DMS153 treated with DMSO at 0.1 percent for 48 hours (cell line): ENCODE results near the gene POU2AF1.

Source experiments
- DNase-seq: peaks from one replicate; lab custom pipeline; 2025; ENCODE audit not compliant: unreplicated experiment; lab: John Stamatoyannopoulos, UW

Gene POU2AF1

GRCh38 chr11:111362887-111363411, 16.1 kb downstream of the POU2AF1 start:
- DNase-seq = no peak

- no peak for DNase-seq
Observed at GRCh38 chr11:111361874-111362273, 17.2 kb downstream of the POU2AF1 start.

- DNase-seq = no peak
Observed at GRCh38 chr11:111361052-111361801, 17.8 kb downstream of the POU2AF1 start.

- DNase-seq = no peak
Observed at GRCh38 chr11:111360150-111361043, 18.7 kb downstream of the POU2AF1 start.

DNA sequence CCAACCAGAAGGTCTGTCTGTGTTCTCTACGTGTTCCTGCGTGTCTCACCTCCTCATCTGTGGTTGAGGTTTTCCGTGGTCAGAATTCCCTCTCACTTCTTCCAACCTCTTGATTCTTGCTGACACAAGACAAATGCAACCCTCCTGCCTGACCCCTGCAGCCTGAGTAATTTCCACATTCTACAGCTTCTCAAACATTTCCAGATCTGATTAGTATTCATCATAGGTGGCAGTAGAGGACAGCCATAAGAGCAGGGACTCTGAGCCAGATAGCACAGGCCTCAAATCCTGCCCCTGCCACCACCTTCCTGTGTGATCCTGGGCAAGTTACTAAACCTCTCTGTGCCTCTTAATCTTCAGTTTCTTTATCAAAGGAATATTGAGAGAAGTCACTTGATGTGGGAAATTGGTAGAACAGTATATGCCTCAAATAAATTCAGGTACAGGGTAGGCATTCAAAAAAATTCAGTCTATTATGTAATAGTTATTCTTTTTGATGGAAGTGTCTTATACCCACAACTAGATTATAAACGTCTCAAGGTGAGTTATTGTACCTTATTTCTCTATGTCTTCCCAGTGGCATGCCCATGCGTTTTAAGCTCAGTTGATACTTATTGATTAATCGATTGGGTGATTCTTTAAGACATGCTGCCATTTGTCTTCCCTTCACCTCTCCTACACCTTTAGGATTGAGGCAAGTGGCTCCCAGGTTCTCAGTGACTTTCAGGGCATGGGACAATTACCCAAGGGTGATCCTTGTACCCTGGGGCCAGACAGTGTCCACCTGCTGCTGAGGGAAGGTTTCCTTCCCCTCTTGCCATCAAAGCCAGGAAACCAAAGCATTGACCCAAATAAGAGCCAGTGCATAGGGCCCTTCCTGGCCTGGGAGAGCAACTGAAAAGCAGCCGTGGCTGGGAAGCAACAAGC, 19.6 kb downstream of the POU2AF1 start:
- no peak for DNase-seq

GRCh38 chr11:111358038-111359001, 20.8 kb downstream of the POU2AF1 start:
- DNase-seq = no peak

DNA sequence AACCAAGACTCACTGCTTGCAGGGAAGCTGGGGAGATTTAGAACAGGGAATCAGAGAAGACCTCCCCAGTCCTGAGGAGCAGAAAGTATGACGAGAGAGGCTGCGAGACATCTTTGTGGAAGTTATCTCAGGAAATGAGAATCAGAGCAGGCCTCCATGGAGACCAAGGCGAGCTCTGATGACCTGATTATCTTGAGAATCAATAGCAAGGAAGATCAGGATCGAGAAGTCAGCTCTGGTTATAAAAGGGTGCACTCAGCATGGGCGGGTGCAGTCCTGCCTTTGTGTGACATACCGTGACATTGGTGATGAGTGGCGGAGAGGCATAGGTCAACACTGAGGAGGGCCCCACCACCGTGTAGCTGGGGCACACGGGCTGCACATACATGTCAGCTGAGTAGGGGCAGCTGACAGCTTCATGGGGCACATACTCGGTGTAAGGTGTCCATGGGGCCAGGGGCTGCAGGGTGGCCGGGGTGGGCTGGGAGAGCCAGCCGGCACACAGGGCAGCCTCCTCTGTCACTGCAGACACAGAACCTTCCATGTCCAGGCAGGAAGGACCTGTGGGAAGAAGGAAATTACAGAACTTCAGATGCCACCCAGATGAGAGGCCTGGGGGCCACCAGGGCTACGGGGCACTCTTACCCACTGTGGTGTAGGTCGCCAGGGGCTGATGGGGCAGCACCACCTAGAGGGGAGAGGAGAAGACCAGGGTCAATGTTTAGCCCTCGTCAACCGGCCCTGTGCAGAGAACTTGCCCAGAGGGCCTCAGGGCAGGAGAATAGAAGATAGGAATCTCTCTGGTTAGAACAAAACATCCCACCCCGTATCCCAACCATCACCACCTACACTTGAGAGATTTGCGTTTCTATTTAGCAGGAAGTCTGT, 21.7 kb downstream of the POU2AF1 start:
- DNase-seq = no peak

DNA sequence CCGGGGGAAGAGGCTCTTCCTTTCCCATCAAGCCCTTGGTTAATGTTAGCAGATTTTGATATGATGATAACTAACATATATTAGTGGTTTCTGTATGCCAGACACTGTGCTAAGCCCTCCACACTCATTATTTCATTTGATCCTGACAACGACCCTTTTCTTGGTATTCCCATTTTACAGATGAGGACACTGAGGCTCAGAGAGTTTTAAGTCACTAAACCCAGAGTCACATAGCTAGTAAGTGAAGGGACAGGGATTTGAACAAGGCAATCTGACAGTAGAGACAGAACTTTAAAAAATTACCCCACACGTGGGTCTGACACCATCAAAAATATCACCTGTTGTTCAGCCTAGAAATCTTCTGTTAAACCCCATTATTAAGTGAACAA, 22.4 kb downstream of the POU2AF1 start:
- DNase-seq = no peak

DNA sequence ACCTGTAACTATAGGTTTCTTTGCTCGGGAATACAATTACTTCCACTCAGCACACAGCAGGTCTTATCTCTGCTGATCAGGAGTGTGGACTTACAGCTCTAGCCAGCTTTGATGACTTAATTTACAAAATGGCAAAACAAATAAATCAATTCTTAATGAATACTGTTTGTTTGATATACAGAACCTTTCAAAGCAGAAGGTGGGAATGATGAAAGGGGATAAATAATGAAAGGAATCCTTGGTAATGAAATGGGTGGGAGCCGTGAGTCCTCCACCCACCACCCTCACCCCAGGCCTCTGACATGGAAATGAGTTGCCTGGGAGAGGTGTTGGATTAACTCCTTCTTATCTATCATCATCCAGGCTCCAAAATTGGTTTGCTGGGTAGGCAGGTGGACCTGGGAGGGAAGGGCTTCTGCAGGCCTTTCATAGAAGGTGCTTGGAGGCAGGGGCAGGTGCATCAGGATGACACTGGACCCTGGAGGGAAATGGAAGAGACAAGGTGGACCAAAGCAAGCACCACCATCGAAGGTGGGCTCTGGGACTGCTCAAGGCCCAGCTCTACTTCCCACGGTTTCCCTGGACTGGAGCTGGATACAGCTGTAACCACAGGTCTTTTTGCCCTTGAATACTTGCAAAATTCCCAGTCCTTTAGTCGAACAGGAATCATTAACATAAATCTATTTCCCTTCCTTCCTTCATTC, 23.0 kb downstream of the POU2AF1 start:
- DNase-seq = peak; percentile 21

DNA sequence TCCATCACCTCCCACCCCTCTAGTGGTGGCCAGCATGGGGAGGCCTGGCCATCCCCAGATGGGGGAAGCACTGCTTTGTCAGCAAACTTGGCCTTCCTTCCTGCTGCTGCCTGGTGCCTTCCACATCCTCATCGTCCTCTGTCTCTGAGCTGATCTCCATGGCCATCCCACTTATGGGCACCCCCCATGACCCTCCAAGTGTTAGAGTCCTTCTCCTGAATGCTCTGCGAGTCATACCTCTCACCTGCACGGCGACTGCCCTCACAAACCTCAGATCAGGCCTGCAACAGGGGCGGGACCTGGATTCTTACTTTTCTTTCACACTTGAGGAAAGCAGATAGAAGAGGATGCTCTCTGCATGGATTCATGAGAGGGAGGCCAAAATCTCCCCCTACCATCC, 24.0 kb downstream of the POU2AF1 start:
- DNase-seq = no peak

DNA sequence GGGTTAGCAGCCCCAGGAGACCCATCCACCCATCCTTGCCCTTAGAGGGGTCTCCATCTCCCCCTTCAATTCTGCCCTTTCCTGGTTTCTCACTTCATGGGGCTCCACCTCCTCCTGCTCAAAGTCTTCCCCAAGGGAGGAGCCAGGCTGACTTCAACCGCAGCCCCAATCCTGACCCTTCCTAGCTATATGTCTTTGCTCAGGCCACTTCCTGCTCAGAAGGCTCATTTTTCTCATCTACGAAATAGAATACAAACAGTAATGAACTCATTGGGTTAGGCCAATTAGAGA, 24.5 kb downstream of the POU2AF1 start:
- no peak for DNase-seq

DNA sequence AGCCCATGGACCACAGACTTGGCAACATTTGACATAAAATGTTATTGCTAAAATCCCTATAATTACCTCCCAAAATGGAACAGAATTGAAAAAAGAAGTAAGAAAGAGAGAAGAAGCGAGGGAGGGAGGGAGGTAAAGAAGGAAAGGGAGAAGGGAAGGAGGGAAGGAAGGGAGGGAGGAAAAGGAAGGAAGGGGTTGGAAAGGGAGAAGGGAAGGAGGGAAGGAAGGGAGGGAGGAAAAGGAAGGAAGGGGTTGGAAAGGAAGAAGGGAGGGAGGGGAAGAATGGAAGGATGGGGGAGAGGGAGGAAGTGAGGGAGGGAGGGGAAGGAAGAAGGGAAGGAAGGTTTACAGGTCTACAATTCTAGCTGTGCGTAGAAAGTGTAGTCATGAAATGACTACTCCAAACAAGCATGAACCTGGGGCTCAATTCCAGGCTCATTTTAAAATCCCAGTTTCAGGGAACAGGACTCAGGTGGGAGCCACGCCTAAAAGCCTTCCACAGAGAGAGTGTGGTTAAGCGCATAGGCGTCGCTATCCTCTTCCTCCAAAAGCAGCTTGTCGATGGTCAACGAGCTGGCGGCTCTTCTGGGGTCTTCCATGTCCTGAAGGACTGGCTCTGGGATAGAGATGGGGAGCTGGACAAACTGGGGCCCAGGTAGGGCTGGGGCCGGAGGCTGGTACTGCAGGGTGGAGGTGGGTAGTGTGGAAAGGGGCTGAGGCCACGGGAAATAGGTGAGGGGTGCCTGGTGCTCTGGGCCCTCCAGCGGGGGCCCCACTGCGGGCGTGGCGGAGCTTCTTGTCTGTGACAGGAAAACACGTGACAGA, 25.1 kb downstream of the POU2AF1 start:
- DNase-seq = no peak

- no peak for DNase-seq
Observed at GRCh38 chr11:111352935-111353710, 26.0 kb downstream of the POU2AF1 start.

DNA sequence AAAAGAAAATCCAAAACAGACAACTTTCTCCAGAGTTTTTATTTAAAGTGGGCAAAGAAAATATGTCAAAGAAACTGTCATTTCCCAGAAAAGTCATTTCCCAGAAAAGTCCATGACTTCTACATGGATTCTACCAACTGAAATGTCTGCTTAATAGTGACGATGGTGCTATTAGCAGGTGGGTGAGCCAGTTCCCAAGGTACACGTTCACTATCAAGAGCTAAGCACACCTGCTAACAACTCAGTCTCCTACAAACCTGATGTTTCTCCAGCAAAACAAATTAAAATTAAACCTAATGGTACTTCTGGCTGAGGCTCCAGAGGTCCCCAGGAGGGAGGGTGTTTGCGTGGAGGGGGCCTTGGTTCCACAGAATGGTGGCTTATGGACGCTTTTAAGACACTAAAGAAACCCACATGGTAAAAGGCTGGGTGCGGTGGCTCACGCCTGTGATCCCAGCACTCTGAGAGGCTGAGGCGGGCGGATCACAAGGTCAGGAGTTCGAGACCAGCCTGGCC, 26.8 kb downstream of the POU2AF1 start:
- no peak for DNase-seq

DNA sequence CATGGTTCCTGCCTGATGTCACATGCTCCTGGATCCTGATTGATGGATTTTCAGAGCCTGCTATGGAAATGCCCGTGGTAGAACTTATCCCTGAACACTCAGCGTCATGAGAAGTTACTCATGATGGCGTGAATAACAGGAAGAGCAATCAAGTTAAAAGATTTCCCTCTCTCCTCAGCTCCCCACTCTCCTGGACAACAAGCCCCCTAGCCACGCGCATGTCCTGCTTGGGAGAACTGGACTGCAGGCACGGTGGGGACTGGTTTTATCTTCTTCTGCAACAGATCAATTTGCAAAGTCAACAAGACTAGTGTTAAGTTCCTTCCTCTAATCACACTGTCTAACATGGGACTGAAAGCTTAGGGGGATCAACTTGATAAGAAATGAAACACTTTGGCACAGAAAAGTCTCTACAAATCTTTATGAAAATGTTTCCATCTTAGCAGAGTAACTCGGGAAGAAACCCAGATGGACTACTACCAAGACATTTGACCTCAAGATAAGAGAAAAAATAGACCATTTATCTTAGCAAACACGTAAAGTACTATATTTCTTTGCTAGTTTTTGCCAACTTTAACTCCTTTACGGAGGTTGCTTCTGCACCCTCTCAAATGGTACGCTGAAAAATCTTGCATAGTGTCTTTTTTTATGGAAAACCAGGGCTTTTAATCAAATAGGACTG, 27.6 kb downstream of the POU2AF1 start:
- DNase-seq = no peak

DNA sequence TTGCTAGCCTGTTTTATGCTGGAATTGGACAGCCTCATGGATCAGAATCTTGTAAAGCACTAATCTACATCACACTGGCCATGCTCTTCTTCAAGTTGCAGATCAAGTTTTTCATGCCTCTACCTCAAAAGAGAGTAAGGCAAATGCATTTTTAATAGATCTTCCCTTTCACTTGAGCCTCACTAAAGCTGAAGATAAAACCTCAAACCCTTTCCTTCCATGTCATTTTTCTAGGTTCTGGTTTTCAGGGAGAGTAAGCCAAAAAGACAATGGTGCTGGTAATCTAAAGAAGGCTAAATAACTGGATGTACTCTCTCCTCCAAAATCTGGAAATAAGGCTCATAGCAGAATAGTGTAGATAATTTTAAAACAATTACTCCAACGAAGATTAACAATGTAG, 28.3 kb downstream of the POU2AF1 start:
- no peak for DNase-seq
